Medulla oblongata (tissue), 1 donor: ENCODE data around the gene CEP85.
"Not testable (repeated sequence)": the region's sequence is repeated elsewhere in the genome, so short reads cannot be mapped to it uniquely, and the experiment has no call there.

Experiments used
- DNase-seq: peaks from one replicate; pipeline ENCODE4 v3.0.0-alpha.2; 2015; ENCODE audit errors: extremely low spot score

Gene CEP85

DNA sequence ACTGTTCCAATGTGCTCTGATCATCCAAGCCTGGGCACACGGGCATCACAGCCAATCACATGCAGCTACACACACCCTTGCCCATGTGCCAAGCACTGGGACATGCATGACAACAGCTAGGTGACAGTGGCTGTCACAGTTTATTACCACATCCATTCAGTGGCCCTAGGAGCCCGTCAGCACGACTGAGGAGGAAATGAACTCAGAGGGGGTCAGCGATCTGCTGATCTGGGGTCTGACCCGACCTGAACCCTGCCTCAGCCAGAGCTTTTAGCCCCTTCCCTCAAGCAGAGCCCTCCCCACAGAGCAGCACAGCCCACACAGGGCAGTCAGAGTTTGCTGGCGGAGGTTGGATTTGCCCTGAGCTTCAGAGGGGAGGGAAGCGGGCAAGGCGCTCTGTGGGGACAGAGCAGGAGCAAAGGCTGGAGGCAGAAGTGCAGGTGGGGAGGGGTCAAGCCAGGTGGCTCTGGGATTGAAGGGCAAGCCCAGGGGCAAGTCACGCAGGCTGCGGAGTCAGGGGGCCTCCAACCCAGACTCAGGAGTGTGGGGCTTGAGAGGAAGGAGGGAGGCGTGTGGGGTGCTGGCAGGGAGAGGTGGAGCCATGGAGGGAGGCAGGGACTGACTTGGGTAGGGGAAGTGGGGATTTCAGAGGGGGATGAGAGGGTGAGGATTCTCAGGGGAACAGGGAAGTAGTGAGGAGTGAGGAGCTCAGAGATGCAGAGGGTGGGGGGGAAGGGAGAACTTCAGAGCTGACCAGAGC lies 56.3 kb downstream of the CEP85 start:
- no peak for DNase-seq

DNA sequence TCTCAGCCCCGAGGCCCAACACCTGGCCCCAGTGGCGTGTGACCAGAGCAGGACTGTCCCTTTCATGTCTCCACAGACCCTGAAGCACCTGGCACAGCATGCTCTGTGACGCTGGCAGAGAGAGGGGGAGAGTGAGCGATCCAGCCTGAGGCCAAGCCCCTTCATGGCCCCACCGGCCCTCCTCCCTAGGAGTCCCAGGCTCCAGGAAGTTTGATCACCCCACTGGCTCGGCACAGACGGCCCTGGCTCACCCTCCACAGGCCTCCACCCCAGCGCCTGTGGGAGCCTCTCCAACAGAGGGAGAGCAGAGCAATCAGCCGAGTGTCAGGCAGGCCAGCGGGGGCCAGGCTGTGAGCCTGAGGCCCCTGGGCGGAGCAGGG lies 56.9 kb downstream of the CEP85 start:
- DNase-seq: no peak

DNA sequence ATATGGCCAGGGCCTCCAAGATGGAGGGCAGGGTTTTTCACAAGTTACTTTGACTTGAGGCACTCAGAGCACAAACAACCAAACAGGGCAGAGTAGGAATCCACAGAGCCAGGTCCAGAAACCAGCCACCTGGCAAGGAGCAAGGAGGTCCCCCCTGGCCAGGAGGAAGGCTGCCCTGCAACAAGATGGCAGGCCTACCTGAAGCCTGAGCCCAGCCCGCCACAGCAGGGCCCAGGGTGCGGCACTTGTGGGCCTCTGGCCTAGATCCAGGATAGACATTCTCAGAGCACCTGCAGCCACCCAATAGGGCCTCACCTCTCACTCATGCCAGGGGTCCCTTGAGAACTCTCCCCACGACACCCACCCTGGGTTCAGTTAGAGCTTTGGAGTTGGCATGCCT lies 57.4 kb downstream of the CEP85 start:
- DNase-seq: no peak

DNA sequence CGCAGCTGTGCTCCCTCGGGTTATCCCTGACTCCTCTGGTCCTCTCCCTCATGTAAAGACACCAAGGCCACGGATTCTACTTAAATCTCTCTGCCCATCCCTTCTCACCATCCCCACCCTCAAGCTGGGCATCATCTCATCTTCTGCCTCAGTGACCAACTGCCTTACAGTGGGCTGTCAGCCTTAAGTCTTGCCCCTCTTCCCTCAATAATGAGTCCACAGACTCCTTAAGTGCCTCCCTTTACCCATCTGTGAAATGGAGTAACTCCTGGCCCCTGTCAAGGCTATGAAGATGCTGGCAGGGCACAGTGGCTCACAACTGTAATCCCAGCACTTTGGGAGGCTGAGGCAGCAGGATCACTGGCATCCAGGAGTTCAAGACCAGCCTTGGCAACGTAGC lies 57.9 kb downstream of the CEP85 start:
- DNase-seq: no peak

DNA sequence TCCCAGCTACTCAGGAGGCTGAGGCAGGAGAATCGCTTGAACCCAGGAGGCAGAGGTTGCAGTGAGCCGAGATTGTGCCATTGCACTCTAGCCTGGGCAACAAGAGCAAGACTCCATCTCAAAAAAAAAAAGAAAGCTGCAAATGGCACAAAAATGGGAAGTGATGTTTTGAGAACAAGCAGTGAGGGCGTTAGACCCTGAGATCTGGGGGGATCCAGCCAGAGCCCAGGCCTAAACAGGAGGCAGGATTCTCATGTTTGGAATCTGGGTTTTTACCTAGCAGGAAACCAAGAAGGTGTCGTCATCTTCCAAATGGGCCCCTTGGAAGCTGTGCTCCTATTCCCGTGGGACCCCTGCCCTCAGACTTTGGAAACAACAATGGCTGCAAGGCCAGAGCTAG lies 58.7 kb downstream of the CEP85 start:
- not testable (repeated sequence) for DNase-seq

DNA sequence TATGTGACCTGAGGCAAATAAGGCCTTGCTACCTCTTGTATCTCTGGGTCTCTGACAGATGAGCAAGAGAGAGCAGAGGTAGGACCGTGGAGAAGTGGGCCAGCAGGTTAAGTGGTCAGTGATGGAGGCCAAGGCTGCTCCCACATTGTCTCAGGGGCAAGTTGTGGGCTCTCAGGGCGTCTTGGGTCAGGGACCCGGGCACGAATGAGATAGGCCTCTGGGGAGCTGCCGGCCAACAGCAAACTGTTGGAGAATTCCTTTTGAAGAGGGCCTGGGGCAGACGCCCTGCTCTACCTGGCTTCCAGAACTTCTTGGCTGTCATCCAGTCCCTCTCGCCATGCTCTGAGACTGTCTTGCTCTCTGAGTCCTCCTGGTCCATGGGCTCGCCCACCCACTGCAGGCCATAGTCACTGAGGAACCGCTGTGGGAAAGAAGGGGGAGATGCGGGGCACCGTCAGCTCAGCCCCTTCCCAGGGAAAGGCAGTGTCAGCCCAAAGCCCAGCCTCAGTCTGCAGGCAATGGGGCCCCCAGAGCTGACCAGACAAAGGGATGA lies 60.0 kb downstream of the CEP85 start:
- DNase-seq: no peak

DNA sequence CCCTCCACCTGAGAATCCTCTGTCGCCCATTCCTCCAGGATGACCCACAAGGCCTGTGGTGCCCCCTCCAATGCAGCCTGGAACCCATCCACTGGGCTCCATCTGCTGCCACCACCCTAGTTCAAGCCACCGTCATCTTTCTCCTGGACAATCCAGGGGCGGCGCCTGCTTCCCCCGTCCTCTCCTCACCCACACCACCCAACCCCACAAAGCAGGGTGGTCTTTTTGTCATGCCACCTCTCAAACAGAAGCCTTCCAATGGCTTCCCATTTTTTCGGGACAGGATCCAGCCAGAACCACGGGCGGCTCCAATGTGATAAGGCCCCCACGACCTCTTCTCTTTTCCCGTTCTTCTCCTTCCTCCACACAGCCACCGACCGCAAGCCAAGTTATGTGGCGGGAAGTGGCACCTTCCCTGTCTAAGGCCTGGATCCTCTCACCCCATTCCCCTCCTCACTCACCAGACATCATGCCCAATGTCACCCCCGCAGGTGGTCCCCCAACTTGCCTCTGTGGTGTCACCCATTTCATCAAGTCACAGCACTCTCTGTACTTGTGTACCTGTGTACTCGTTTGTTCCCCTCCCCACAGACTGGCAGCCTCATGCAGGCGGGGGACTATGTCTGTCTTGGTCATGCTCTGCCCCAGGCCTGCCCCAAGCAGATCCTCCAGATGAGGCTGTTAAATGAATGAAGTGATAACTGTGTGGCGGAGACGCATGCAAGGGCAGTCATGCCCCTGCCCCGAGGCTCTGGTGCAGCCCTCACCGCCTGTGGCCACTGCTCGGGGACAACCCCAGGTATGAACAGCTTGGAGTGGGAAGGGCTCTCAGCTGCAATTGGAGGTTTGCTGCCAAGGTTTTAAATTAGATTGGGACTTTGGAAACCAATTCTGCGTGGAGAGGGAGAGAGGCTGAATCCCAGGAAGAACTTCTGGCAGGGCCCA lies 61.5 kb downstream of the CEP85 start:
- DNase-seq: no peak

DNA sequence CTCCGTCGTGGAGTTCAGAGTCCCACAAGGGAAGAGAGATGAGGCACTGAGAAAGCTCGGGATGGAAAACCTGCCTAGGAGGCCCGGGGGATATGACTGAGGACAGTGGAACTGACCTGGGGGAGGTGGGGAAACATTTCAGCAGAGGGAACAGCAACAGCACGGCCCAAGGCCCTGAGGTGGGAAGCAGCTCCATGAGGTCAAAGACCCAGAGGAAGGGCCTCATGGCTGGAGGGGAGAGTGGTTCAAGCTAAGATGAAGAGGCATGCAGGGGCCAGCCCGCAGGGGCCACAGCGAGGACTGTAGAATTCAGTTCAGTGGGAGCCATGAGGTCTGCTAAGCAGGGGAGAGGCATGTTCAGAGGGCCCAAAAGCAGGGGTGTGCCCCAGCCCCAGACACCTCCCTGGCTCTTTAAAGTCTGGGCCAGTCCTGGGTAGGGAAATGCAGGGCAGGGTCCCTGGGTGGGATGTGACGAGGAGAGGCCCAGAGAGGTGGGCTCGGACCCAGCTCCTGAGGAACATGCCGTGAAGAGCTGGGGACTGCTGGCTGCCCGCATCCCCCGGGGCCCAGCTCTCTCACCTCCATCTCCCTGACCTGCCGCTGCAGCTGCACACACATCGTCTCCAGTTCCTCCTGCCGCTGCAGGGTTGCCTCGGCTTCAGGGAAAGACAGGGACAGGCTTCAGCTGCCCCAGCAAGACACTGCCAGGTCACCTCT lies 62.5 kb downstream of the CEP85 start:
- DNase-seq: no peak

DNA sequence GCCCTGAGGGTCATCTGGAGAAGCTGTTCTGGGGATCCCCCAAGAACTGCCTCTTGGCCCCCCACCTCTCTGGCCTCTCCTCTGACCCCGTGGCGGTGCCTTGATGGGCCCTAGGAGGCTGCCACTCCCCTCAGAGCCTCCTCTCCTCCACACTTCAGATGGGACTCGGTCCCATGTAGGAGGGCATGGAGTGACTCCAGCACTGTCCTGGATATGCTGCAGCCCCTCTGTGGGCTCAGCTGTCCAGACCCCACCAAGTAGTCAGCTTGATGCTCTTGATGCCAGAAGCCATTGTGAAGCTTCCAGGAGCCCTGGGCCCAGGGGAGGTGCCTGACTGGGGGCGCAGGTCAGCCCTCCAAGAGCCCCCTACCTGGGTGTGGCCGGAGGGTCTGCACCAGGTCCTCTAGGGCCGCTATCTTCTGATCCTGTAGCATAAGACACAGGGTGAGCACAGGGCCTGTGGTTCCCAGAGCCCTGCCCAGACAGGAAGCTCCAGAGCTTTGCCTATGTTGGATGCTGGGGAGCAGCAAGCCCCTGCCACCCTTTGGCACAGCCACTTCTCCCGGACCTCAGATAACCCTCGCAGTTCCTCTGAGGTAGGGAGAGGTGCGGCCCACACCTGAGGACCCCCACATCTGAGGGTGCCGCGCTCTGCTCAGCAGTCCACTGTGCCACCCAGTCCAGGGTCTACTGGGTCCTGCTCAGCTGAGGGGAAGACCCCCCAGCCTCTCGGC lies 63.2 kb downstream of the CEP85 start:
- no peak for DNase-seq

DNA sequence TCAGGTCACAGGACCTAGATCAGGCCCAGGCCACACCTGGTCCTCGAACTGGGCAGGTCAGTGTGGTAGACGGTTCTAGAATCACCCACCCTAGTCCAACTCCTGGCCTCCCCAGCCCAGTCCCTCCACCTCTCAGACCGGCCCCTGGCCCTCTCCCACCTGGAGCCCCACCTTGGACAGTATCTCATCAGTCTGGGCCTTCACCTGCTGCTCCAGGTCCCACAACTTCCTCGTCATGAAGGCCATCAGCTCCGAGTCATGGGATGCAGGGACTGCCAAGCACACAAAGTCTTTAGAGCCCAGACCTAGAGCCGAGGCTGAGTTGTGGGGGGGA lies 63.8 kb downstream of the CEP85 start:
- DNase-seq: no peak

DNA sequence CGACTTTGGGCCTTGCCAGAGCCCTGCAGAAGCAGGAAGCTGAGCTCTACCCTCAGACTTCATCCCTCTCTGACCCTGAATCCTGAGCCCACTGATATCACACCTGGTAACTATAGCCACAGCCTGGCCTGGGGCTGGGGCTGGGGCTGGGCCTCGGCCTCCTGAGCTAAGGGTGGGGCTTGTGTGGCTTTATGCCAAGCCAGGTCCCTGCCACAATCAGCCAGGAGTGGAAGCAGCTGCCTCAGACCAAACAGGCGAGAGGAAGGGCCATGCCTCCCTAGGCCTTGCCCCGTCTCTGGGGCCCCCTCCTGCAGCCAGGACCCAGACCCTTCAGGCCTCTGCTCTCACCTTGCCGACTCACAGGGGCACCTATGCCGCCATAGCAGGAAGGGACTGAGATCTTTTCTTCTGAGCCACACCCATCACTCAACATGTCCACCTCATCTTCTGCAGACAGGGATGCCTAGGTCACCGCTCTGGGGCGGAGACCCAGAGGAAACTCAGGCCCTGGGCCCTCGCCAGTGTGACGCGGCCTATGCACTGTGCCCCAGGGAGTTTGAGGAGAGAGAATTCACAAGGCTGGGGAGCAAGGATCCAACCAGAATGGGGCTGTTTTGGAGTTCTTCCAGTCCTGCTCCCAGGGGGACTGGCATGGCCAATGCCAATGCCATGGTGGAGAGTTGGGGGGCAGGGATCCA lies 66.7 kb downstream of the CEP85 start:
- DNase-seq: no peak

DNA sequence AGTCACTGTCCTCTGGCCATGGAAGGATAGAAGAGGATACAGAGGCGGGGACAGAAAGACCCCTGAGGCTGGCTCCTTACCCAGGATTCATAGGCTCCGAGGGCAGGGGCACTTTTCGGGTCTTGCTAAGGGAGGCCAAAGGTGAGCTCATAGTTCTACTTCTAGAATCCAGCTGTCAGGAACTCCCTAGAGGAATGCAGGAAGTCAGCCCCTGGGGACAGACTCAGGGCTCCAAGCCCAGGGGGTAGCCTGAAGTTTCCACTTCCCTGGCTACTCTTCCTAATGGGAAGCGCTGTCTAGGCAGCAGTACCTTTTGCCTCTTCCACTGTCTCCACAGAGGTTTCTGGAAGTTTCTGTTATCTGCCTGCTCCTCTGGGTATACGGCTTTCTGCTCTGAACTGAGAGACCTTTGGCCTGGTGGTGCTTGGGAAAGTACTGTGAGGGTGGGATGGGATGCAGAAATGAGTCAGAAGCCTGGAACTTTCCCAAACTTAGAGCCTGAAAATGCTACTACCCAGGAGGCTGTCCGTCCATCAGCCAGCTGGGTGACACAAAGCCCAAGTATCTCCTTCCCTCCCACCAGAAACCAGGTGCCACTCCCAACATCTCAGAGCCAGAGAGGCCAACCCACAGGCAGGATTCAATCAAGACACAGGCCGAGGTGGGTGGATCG lies 68.9 kb downstream of the CEP85 start:
- no peak for DNase-seq

DNA sequence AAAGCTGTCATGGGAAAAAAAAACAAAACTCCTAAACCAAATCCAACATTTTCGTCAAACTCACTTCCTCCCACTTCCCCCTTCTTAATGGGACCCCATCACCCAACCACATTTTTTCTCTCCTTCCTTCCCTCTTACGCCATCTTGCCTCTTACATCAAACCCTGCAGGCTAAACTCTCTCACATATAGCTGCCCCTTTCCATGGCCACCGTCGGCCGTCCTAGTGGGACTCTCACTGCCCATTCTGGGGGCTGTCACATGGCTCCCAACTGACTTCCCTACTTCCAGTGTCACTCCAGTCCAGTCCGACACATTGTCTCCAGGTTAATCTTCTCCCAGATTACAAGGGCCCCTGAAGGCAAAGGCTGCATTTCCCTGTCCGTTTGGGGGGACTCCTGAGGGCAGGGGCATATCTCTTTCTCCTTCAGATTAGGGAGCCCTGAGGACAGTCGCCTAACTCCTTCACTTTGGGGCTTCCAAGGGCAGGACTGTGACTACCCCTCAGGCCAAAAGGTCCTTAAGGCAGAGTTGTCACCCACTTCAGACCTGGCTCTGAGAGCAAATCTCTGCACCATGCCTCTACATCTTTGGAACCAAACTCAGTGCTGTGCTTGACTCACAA lies 71.8 kb downstream of the CEP85 start:
- DNase-seq: no peak

DNA sequence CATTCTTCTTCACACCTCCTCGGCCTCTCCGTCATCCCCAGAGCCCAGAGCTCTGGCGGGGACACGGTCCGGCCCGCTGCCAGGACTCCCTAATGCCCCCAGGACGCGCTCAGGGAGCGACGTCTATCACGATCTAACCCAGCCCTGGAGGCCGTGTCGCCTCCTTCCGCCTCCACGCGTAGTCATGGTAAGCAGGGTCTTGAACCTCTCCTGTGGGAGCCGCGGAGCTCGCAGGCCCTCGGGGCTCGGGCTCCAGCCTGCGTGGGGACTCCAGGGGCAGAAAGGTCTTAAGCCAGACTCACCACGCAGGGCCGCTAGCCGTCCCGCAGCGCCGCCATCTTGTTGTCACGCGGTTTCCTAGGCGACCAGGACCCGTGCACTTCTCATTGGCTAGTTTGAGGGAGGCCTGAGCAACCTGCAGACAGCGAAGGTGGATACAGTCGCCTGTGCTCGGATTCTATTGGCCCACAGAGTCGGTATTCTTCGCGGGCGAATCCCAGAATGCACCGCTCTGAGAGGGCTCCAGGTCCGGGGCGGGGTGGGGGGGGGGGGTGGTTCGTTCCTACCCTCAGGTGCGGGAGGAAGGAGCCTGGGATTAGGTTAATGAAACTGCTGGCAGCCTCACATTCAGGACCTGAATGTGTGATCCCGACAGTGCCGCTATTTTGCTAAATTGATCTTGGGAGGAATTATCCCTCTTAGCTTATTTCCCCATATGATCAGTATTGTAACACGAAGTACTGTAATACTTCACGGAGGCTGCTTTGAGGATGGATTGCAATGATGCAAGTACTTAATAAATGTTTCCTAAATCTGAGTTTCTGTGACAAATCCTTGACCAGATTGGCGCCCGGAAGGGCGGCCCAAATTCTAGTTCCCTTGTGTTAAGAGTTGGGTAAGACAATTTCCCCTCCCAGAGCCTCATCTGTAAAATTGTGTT lies 72.6 kb downstream of the CEP85 start, which contains the start of gene UBXN11:
UBXN11 (minus strand) TSS at position 347 of the 940 bp plus-strand sequence. CDS start 3,753 bp downstream, outside the sequence.
- DNase-seq: peak; percentile 83

DNA sequence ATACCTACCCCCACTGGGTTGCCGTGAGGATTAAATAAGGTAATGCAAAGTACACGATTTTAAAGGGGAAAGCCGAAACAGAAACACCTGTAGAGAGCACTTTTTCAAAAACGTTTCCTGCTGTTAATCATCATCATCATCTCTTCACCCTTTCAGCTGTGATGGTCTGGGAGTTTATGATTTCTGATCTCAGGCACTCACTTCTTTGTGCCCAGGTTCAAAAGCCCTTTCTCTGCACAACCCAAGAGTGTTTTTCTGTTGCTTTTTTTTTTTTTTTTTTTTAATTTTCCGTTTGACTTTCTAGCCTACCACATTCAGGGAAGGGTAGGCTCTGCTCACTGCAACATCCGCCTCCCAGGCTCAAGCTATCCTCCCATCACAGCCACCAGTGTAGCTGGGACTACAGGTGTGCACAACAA lies 73.4 kb downstream of the CEP85 start:
- DNase-seq: no peak

DNA sequence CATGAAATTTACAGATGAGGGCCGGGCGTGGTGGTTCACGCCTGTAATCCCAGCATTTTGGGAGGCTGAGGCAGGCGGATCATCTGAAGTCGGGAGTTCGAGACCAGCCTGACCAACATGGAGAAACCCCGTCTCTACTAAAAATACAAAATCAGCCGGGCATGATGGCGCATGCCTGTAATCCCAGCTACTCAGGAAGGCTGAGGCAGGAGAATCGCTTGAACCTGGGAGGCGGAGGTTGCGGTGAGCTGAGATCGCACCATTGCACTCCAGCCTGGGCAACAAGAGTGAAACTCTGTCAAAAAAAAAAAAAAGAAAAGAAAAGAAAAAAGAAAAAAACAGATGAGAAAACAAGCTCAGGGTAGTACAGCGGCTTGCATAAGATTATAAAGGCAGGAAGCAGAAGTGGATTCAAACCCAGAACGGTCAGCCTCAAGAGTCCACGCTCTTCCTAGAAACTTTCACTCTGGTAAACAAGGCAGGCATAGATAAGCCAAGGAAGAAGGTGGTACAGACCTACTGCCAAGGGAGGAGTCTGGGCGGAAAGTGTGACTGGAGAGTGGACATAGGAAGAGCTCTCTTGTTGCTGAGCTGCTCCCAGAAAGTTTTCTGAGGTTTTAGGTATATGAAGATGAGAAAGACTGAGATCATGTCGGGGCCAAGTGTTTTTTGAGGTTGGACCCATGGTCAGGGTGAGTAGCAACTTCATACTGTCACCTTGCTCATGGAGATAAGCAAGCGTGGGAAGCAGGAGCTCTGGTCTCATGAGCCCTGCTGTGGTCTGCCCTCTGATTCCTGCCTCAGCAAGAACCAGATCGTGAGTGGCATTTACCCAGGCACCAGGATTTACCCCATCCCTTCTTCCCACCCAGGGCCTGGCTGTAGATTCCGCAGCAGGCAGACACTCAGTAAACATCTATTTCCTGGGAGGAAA lies 74.2 kb downstream of the CEP85 start:
- not testable (repeated sequence) for DNase-seq

DNA sequence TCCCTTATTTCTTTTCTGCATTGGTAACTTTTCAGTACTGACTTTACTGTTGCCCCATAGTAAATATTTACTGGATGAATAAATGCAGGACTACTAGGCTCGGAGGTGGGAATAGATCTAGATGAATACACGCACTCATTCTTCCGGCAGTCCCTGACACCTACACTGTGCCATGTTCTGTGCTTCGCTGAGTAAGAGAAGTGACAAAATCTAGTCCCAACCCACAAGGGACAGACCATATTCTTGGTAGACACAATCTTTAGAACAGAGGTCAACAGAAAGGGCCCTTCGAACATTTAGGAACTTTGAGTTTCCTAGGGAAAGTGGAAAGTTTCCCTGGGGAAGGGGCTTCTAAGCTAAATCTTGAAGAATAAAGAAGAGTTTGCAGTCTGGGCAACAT lies 80.5 kb downstream of the CEP85 start:
- no peak for DNase-seq
